Kidney (tissue), 14 donors: ENCODE results near the gene PLD6. TPM values are rescaled to one million over a fixed set of nuclear protein-coding genes. Genes with fewer than 3 reads are reported as not detected.

Experiments used
- DNase-seq, 5 donors: peaks; one replicate each; pipeline ENCODE4 v3.0.0-alpha.2; 2013 to 2020
- FAIRE-seq: peaks from 2 replicates; lab custom pipeline; 2012; peaks lifted over from hg19 to GRCh38; lab: Jason Lieb, UNC
- H3K27ac ChIP-seq, 2 donors: one replicate each; pipeline ENCODE4 v1.7.0; 2013; ENCODE audit warnings: low read depth in 2 of 2, low read length in 2 of 2, inconsistent platforms in 1 of 2
- H3K27me3 ChIP-seq: one replicate; pipeline ENCODE4 v1.7.1; 2013; ENCODE audit warnings: low read length, inconsistent platforms; ENCODE audit not compliant: control insufficient read depth, insufficient read depth
- H3K36me3 ChIP-seq, 3 donors: one replicate each; pipeline versions ENCODE4 v1.7.0 to v1.7.1; 2013; ENCODE audit warnings: low read length in 3 of 3, control low read depth in 1 of 3, inconsistent platforms in 1 of 3; ENCODE audit not compliant: insufficient read depth in 3 of 3, control insufficient read depth in 2 of 3
- H3K4me1 ChIP-seq, 3 donors: one replicate each; pipeline versions ENCODE4 v1.7.0 to v1.7.1; 2013; ENCODE audit warnings: low read length in 3 of 3, inconsistent platforms in 1 of 3, low read depth in 1 of 3; ENCODE audit not compliant: control insufficient read depth in 2 of 3, insufficient read depth in 2 of 3
- H3K4me3 ChIP-seq, 3 donors: one replicate each; pipeline versions ENCODE4 v1.7.0 to v1.8.1; 2013; ENCODE audit warnings: low read length in 3 of 3, control low read depth in 1 of 3, inconsistent platforms in 1 of 3
- H3K9ac ChIP-seq, 3 donors: one replicate each; pipeline versions ENCODE4 v1.7.0 to v1.7.1; 2013; ENCODE audit warnings: low read length in 3 of 3, control low read depth in 1 of 3, inconsistent platforms in 1 of 3
- H3K9me3 ChIP-seq, 3 donors: one replicate each; pipeline versions ENCODE4 v1.7.0 to v1.7.1; 2013; ENCODE audit warnings: low read length in 3 of 3, control low read depth in 1 of 3, inconsistent platforms in 1 of 3; ENCODE audit not compliant: control insufficient read depth in 2 of 3, insufficient read depth in 1 of 3
- intact Hi-C: fragments of 100-400 bp; cut with DNase I; formaldehyde crosslinking; loops from one replicate; pipeline ENCODE4 v1.11.1; 2022
- polyA plus RNA-seq: library from polyadenylated mRNA; stranded (reverse); fragments of 350-450 nt; fragmentation: Illumina TruSeq; extraction: RNeasy Lipid Tissue Mini Kit (QIAGEN cat#74804); gene quantifications from one replicate; pipeline ENCODE4 v1.2.3, GENCODE V29; 2014; ENCODE audit warnings: low read depth, low replicate concordance; ENCODE audit not compliant: insufficient read depth
- total RNA-seq: library from RNA; stranded (reverse); fragmentation: NEBNext Ultra II Directional; extraction: Animal tissue kit (Norgen Biotek cat#: 25700); gene quantifications from one replicate; pipeline ENCODE4 v1.2.1, GENCODE V29; 2021
- TF ChIP-seq, protein P1 (sequence below): IDR thresholded peaks from 3 replicates; pipeline ENCODE4 v1.5.1; 2012; ENCODE audit warnings: mild to moderate bottlenecking, moderate library complexity, borderline replicate concordance; ENCODE audit not compliant: insufficient read depth; ENCODE audit errors: extremely low read depth
- donor health status: control.
- donor health status: control.
- donor health status: control.
- donor health status: control.
- donor health status: control.
- donor health status: DM: yes; HTN: yes; CAD: no.
- donor health status: Normal renal cell carcinoma (clear cell type).

The PLD6 gene
- total and polyA plus RNA-seq, 2 donors from 2014 or later, result 2.9 to 3.7 TPM

DNA sequence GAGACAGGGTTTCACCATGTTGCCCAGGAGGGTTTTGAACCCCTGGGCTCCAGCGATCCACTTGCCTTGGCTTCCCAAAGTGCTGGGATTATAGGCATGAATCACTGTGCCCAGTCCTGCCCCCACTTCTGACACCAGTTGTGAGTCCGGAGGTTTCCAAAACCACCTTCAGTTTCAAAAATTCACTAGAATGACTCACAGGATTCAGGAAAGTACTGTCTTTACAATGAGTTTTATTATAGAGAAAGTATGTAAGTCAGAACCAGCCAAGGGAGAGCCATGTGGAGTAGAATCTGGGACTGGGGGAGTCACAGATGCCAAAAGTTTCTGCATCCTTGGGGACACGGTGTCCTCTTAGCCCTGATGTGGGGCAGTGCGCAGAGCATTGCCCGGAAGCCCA is 55.1 kb downstream of the PLD6 start:
- no peaks in the 10 kb centered on the region for H3K9me3 ChIP-seq
- H3K4me3 ChIP-seq, result no peak overlapping the region
- DNase-seq (no peak), FAIRE-seq (no peak)
- H3K36me3 ChIP-seq, result peaks cover 0 to 54% (median 30%) of the 10 kb centered on the region in 3 donors
- no peak overlapping the region for H3K9ac ChIP-seq
- no peak overlapping the region for H3K27ac ChIP-seq
- intact Hi-C loops, result no loop called here
- H3K27me3 ChIP-seq, result no peaks in the 10 kb centered on the region
- peaks cover 0 to 5% (median 0%) of the 10 kb centered on the region in 3 donors for H3K4me1 ChIP-seq
- TF ChIP-seq, protein P1, sequence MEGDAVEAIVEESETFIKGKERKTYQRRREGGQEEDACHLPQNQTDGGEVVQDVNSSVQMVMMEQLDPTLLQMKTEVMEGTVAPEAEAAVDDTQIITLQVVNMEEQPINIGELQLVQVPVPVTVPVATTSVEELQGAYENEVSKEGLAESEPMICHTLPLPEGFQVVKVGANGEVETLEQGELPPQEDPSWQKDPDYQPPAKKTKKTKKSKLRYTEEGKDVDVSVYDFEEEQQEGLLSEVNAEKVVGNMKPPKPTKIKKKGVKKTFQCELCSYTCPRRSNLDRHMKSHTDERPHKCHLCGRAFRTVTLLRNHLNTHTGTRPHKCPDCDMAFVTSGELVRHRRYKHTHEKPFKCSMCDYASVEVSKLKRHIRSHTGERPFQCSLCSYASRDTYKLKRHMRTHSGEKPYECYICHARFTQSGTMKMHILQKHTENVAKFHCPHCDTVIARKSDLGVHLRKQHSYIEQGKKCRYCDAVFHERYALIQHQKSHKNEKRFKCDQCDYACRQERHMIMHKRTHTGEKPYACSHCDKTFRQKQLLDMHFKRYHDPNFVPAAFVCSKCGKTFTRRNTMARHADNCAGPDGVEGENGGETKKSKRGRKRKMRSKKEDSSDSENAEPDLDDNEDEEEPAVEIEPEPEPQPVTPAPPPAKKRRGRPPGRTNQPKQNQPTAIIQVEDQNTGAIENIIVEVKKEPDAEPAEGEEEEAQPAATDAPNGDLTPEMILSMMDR, result no peak

Other genes with a start within 250 kb of the PLD6 start
- 1.4 TPM for gene TNFRSF13B, start 234.2 kb downstream of the PLD6 start, total RNA-seq
- not detected for gene TNFRSF13B, start 234.2 kb downstream of the PLD6 start, polyA plus RNA-seq
- gene MPRIP, start 163.9 kb downstream of the PLD6 start, total RNA-seq, result 250 TPM
- gene MPRIP, start 163.9 kb downstream of the PLD6 start, polyA plus RNA-seq, result 120 TPM
- 44.4 TPM for gene FLCN, start 30.8 kb upstream of the PLD6 start, total RNA-seq
- 14.2 TPM for gene FLCN, start 30.8 kb upstream of the PLD6 start, polyA plus RNA-seq
- 48.1 TPM for gene COPS3, start 74.9 kb upstream of the PLD6 start, total RNA-seq
- gene COPS3, start 74.9 kb upstream of the PLD6 start, polyA plus RNA-seq, result 46.9 TPM
- 2.8 TPM for gene NT5M, start 97.0 kb upstream of the PLD6 start, total RNA-seq
- 10.0 TPM for gene NT5M, start 97.0 kb upstream of the PLD6 start, polyA plus RNA-seq